EH (cell line): ENCODE results near the gene TPD52L2.
A peak's percentile ranks its signal among the peaks of the same experiment; 100 is the strongest.

Experiments
- DNase-seq: peaks from one replicate; pipeline ENCODE4 v3.0.0-alpha.2; 2015; ENCODE audit warnings: low read depth

Gene TPD52L2

DNA sequence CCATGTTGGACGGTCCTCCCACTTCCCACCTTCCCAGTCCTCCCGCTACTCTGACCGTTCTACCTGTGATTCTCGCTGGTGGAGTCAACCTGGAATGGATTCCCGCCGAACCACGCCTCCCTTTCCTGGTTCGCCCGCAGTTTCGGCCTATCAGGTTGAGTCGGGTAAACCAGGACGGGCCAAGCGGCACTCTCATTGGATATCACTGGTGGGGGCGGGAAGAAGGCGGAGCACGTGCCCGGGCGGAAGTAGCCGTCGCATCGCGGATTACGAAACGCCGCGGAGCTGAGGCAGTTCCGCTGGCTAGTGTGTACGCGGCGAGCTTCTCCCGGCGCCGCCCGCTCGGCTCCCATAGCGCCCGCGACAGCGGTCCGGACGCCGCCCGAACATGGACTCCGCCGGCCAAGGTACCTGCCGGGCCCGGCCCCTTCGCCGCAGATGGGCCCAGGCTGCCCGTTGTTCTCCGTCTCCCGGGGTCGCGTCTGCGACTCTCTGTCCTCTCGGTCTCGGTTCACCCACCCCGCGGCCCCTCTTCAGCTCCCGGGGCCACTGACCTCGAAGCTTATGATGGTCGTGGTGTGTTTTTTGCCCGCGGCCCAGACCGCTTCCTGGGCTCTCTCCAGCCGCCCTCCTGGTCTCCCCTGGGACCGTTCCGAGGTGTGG, at the start of gene TPD52L2:
Gene TPD52L2 (plus strand): TSS at position 293 of the 663 bp plus-strand sequence. CDS start 96 bp downstream, at position 389.
- peak; percentile 98 for DNase-seq

DNA sequence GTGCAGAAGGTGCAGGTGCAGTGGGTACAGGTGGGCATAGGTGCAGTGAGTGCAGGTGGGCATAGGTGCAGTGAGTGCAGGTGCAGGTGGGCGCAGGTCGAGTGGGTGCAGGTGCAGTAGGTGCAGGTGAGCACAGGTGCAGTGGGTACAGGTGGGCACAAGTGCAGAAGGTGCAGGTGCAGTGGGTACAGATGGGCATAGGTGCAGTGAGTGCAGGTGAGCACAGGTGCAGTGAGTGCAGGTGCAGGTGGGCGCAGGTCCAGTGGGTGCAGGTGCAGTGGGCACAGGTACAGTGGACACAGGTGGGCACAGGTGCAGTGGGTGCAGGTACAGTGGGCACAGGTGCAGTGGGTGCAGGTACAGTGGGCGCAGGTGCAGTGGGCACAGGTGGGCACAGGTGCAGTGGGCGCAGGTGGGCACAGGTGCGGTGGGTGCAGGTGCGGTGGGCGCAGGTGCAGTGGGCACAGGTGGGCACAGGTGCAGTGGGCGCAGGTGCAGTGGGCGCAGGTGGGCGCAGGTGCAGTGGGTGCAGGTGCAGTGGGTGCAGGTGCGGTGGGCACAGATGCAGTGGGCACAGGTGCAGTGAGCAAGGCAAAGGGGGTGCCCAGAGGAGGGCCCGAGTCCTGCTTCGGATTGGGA, 49.3 kb upstream of the TPD52L2 start:
- no peak for DNase-seq

DNA sequence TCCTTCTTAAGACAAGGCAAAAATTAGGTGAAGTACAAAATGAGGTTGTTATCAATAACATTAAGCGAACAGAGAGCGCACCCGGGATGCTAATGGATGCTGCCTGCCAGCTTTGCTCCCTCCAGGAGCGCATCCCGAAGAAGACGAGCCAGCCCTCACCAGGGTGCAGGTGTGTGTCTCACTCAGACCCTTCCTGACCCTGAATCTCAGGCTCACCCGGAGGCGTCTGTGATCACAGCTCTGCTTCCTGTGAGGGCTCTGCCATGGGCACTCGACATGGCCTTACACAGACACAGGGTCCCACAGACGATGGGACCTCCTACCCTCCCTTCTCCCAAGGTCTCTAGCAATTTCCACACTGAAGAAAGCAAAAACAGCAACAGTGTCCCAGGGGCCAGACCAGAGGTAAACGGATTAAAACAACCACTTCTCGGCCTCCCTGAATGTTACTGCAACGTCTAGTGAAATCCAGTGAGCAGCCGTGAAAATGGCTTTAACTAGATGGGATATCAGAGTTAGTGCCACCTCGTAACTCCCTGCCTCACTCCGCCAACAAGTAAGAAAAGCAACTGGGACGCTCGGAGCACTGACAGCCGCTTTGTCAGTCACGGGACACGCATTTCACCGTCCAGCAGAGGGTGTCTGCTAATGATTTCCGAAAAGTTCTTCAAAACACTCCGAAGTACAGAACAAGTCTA, 45.7 kb upstream of the TPD52L2 start:
- peak; percentile 49 for DNase-seq

DNA sequence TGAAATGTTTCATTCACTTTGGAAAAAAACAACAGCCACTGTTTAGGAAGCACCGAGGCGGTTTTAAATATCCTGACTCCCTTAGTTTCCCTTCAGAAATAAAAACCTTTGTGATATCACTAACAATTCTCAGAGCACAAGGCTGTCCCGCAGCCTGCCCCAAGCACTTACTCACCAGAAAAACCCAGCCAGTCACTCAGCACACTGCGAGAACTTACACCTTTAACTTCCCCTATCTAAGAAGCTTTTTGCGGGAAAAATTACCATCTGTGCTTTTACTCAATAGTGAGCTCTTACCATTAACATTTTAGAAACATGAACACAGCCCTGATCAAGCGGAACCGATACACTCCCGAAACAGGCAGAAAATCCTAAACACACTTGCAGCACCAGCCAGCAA, 43.3 kb upstream of the TPD52L2 start:
- DNase-seq, result no peak

DNA sequence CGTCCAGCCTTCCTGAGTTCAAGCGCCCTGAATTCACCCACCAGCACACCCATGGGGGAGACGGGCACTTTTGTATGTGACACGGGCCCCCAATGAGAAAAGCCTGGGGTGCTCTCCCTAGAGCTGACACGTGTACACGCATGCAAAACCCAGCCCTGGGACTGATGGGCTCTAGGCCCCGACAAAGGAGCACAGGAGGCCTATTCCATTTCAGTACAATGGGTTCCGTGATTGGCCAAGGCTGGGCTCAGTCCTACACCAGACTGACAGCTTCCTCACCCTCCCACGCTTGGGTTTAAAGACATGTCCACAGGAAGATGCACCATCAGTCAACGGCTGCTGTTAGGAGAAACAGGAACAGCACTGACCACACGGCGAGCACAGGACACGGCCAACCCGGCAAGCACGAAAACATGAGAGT, 42.8 kb upstream of the TPD52L2 start:
- DNase-seq, result no peak

DNA sequence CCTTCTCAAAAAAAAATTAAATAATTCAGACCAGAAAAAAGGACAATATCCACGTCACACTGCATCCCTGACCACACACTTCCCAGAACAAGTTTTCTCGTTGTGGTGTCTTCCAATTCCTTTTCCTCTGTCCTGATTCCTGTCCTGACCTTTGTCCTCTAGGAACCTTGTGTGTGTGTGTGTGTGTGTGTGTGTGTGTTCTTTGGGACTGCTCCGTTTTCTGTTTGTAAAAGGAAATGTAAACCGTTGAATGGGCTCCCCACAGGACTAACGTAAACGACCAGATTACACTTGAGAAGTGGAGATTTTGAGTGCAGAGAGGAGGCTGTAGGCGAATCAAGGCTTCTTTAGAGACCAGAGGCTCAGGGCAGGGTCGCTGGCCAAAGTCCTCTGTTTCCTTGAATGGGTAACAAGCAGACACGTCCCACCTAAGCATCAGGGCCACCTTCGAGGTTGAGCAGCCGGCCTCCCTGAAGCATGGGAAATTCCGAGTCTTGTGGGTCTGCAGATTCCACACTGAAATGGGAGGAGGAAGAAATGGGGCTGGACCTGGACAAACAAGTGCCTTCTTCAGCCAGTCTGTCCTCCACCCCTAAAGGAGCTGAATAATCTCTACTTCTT, 41.3 kb upstream of the TPD52L2 start:
- no peak for DNase-seq

DNA sequence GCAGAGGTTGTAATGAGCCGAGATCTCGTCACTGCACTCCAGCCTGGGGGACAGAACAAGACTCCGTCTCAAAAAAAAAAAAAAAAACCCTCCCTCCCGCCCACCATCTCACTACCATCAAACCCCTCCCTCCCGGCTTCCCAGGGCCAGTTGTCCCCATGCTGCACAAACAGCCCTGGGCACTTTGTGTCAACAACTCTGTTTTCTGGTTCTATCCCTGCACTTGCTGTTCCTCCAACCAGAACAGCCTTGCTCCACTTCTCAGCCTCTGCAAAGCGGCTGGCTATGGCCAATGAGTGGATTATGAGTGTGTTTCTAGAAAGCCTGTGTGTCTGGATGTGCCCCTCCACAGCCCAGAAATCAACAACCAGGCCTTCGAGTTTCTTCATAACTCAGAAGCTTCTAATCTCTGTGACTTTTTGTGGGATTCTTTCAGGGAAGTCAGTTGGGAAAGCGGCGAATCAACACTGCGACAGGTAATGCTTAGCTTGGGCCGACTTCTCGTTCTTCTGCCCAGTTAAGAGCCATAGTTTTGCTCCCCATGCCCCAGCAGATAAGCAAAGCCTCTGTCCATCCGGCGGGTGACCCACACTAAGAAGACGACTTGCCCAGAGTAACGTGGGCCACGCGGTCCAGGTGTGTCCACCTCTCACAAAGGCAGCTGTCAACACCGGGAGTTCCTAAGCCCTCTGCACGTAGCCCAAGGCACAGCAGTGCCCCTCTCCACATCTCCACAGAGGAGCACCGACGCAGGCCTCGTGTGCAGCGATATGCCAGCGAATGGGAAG, 39.5 kb upstream of the TPD52L2 start:
- no peak for DNase-seq

DNA sequence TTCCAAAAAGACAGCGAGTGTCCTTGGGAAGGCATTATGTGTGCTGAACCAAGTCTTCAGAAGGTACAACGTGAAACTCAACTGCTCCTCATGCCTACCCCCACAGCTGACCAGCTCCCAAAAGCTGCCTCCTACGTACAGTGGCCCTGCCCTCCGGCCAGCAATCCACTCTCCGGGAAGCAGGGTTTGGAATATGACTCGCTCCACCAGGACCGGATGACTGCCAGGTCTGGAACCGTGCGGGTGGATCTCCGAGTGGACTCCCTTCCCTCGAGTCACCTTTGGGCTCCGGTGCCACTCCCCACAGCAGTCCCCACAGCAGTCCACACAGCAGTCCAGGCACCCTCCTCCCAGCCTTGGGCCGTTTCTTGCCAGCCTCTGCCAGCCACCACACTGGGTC, 38.3 kb upstream of the TPD52L2 start:
- peak; percentile 27 for DNase-seq

DNA sequence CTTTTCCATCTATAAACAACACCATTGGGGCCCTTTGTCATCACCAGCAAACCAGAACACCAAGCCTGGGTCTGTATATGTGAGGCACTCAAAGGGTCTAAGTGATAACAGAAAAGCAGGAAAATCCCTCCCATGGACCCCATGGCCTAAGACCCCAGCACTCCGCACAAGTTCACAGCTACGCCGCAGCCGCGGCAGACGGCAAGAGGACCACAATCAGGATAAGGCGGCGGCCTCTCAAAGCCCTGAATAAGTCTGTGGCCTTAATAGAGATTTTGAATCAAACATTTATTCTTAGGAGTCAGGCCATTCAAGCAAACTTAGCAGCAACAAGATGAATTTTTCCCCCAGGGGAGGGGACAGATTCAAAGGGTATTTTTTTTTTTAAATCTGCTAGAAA, 36.9 kb upstream of the TPD52L2 start:
- no peak for DNase-seq

DNA sequence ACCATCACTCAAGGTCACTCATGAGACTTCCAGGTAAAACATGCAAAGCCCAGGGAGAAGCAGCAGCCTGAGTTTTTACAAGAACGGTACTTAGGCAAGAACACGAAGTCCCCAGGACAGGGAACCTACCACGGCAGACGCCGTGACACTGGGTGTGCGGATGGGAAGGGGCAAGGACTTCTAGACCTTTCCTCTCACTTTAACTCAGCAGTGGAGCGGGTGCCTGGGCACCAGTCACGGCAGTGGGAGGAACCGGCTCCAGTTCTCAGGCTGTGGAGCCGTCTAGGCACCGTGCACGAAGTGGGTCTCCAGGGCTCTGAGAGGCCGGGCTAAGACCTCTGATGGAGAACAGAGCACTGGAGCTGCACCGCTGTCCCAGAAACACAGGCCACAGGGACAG, 36.5 kb upstream of the TPD52L2 start:
- DNase-seq, result no peak

DNA sequence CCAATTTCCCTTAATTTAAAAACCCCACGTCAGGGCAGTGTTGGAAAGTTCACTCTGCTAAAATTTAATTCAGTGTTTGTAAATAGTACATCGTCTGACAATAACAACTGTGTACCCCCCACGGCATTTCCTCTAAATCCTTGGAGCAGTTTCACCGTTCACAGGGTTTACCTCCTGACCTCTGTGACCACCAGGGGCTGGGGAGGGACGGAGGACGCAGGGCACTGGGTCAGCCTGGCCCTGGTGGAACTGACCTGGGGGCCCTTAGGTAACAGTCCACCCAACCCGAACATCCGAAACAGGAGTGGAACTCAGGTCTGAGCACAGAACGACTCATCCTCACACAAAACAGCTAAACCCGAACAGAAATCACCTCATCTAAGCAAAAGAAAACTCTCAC, 36.1 kb upstream of the TPD52L2 start:
- DNase-seq, result no peak

DNA sequence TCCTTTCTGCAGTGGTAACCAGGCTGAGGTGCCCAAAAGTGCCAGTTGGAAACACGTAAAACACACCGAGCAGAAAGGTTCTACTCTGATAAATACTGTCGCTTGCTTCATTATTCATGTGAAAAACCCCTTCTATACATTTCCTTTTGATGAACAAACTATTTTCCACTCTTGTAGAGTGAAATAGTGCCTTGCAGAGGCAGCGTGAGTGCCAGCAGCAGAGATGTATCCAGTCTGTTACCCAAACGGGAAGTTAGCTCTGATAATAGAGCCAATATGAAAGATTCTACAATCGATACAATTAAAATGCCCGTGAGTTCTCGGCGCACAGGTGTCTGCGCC, 35.5 kb upstream of the TPD52L2 start:
- DNase-seq, result no peak

DNA sequence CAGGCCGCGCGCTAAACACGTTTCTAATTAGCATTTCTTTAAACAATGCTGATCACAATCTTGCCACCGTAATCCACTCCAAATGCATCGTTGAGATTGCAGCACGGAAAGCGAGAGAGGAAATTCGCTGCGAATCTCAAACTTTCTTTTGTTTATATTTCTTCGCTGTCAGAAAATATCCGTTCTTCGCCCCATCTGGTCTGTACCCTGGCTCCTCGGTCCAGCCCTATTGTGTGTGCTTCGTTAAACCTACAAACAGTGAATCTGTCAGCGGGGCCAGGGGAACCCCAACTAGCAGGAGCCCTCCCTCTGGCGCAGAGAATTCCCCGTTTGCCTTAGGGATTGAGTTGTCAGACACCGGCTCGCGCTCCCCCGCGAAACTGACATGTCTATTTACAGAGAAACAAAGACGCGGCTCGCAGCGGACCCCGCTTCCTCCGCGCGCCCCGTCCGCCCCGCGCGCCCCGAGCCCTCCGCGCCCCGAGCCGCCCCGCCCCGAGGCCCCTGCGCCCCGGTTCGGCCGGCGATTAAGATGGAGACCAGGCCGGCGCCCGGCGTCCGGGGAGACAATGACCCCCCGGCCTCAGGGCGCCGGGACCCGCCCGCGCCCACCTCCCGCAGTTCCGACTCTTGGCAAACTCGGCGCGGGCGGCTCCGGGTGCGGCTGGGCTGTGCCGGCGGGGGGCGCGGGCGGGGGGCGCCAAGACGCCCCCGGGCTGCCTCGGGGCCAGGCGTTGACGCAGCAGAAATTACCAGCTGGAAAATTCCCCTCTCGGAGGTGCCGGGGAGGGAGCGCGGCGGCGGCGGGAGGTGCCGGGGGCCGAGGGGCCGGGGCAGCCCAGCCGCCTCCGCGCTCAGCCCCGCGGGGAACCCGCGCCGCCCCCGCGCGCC, 34.9 kb upstream of the TPD52L2 start:
- DNase-seq, result no peak

DNA sequence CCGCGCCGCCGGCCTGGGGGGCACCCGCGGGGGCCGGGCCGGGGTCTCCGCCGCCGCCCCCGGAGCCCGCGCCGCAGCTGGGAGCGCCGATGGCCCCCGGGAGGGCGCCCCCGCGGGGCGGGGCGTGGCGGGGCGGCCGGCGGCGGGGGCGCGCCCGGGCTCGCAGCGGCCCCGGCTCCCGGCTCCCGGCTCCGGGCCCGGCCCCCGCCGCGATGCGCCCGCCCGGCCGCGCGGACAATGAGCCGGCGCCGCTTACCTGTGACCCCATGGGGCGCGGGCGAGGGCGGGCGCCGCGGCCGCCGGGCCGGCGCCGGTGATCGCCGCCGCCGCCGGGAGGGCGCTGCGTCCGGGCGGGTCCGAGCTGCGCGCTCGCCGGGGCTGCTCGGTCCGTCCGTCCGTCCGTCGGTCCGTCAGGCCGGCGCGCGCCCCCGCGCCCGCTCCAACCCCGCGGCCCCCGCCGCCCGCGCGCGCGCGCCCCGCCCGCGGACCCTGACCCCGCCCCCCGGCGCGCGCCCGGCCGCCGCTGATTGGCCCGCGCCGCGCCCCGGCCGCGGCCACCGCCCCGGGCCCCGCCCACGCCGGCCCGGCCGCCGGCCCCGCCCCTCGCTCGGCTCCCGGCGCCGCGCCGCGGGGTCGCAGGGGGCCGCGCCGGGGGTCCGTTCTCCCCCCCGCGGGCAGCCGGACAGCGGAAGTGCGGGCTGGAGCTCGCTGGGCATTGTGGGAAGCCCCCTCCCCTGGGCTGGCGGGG, 34.1 kb upstream of the TPD52L2 start, which contains the start of gene ZBTB46:
Gene ZBTB46 (minus strand): TSS at position 424 of the 748 bp plus-strand sequence. CDS start 40,507 bp downstream, outside the sequence.
- peak; percentile 48 for DNase-seq

DNA sequence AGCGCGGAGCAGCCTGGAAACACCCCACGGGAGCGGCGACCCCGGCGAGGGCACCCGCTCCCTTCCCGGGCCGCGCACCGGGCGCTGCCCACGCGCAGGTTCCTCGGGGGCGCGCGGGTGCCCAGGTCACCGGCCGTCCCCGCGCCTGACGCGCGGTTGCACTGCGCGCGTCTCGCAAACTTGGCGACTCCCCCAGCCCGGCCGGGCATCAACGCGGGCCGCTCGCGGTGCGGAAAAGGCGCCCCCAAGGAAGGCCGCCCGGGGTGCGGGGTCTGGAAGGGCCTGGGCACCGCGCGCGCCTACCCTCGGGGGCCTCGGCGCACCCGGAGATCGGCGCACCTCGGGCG, 33.5 kb upstream of the TPD52L2 start:
- DNase-seq, result no peak

DNA sequence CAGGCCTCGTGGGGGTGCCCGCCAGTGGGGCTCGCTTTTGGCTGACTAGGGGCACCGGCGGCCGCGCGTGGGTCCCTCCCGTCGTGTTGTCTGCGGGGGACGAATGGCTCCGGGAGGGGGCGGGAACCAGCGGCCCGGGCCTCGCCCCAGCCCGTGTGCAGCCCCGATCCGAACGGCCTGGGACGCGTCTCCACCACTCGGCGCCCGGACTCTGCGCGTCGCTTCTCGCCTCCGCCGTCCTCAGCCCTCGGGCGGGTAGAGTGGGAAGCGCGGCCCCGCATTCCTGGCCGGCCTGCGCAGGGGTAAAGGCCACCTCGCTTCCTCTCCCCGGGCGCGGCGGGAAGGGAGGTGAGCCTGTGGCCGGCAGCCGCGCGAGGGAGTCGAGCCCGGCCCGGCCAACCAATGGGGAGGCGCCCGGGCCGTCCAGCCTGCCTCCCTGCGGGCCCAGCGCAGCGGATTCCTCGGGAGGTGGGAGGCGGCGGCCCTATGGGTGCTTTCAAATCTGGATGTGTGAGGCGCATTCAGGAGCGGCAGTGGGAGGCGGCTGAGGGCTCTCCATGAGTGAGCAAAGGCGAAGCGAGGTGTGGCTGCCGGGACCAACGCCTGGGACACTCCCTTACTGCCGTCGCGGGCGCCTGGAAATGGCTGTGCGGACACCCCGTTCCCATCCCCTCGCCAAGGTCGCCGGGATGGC, 32.9 kb upstream of the TPD52L2 start:
- DNase-seq, result peak; percentile 39

DNA sequence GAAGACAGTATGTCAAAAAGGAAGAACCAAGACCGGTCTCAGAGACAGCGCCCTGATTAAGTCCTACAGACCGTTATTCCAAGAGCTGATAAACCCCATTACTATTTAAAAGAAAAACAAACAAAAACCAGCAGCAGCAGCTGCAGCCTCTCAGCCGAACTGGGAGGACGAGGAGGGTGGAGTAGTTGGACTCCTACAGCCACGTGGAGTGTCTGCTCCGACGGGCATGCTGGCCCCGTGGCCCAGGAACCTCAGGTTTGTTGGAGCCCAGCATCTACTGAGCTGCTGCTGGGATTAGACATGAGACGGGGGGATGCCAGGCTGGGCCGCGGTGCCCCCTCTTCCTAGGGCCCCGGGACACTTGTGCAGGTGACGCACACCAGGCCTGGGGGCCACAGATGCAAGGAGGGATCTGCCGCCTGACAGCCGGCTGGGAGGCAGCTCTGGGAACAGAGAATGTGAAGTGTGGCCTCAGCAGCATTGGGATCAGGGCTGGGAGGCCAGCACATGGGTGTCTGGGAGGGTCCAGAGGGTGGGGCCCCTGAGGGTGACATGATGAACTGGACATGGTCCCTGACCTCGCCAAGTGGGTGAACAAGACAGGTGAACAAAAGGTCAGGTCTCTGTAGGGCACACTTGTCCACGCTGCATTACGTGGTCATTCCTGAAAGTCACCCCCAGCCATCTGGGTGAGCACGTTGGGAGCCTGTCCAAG, 31.1 kb upstream of the TPD52L2 start:
- DNase-seq, result peak; percentile 79

DNA sequence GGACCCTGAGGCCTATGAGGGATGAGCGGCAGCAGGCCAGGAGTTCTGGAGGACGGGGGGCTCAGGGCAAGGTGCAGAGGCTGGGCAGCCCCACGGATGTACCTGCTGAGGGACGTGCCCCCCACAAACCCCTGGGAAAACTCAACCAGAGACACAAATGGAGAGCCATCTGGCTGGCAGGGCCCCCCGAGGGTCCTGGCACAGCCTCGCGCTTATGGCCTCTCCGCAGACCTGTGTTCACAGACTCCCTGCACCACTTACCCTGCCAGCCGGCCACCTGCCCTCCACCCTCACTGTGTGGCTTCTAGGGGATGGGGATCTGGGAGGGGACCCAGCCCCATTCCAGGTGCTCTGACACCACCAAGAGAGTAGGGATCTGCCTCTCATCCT, 30.6 kb upstream of the TPD52L2 start:
- no peak for DNase-seq
